ENCODE results near the gene TGFB2. TPM values are rescaled to one million over a fixed set of nuclear protein-coding genes. Genes with fewer than 3 reads are reported as not detected.
"Not testable (repeated sequence)": the region's sequence is repeated elsewhere in the genome, so short reads cannot be mapped to it uniquely, and the experiment has no call there.

Gene TGFB2
- total RNA-seq (2014; rRNA removed; shearing (Covaris generic); ENCODE audit: low replicate concordance) = 17.2 and 21.8 TPM in 2 replicates

DNA sequence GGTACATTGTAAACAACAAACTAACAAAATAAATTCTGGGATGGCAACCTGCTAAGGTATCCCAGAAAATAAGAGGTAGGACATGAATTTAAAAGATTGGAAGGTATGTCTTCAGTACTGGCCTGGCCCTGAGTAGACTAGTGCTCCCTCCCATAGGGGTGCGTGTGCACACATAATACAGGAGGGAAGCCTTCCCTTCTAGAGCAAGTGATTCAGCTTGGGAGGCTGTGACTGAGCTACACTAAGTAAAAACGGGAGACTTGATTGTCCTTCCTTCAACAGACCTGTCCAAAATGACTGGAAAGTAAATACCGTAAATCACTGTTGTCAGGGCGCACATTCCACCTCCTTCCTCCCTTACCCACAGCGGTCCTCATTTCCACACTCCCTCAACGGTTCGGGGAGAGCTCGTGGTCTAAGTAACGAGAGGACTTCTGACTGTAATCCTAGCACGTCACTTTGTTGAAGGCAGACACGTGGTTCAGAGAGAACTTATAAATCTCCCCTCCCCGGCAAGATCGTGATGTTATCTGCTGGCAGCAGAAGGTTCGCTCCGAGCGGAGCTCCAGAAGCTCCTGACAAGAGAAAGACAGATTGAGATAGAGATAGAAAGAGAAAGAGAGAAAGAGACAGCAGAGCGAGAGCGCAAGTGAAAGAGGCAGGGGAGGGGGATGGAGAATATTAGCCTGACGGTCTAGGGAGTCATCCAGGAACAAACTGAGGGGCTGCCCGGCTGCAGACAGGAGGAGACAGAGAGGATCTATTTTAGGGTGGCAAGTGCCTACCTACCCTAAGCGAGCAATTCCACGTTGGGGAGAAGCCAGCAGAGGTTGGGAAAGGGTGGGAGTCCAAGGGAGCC lies at the start of gene TGFB2:
TSS of gene TGFB2 (plus strand) at position 523 of the 859 bp plus-strand sequence. CDS start 1,366 bp downstream, outside the sequence.
- in situ Hi-C loops (cut with HindIII; ENCODE audit: low pct_unique_long_range_greater_than_20kb, low sequenced_read_pairs) = no loop called here
- DNase-seq (ENCODE audit: low read depth) = peak; percentile 97

DNA sequence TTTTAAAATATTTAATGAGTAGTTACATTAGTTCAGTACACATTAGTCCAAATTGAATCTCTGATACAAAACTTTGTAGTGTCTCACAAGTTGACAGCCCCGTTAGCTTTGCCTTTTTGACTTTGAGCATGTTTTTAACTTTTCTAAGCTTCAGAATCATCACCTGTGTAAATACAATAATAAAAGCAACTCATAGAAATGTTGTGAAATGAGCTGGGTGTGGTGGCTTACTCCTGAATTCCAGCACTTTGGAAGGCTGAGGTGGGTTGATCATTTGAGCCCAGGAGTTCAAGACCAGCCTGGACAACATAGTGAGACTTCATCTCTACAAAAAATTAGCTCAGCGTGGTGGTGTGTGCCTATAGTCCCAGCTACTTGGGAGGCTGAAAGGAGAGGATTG lies 49.0 kb upstream of the TGFB2 start:
- in situ Hi-C loops (cut with HindIII; ENCODE audit: low pct_unique_long_range_greater_than_20kb, low sequenced_read_pairs) = no loop called here

DNA sequence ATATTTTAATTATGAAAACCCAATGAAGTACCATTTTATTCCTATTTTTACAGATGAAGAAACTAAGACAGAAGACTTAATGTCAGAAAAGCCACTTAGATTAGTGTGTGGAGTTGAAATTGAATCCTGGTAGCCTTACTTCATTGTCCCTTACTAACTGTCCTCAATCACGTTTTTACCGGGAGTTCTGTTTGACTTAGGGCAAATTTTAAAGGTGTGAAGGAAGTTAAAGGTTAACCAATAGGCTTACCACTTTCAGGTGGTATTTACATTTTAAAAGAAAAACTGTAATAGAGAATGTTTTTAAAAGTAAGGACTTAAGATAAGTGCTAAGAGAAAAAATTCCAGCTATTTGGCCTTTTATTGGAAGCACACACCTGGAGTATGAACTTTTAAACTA lies 47.7 kb upstream of the TGFB2 start:
- in situ Hi-C loops (cut with HindIII; ENCODE audit: low pct_unique_long_range_greater_than_20kb, low sequenced_read_pairs) = no loop called here
- DNase-seq (ENCODE audit: low read depth) = no peak

More for the DNA sequence above, 49.0 kb upstream of the TGFB2 start:
- DNase-seq (ENCODE audit: low read depth) = no peak

DNA sequence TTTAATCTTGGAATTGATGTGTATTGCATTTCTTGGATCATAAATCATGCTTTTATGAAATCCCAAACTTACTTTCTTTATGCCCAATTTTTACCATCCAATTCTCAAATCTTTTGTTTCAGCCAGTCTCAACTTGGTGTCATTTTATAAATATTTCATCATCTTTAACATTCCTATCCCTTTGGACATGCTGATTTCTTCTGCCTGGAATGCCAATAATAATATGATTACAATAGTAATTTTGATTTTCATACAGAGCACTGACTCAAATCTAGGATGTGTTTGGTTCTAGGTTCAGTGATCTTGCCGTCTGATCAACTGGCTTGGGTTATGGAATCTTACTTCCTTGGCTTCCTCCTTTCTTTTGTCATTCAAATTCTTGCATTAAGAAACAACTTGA lies 47.3 kb upstream of the TGFB2 start:
- in situ Hi-C loops (cut with HindIII; ENCODE audit: low pct_unique_long_range_greater_than_20kb, low sequenced_read_pairs) = no loop called here
- DNase-seq (ENCODE audit: low read depth) = no peak

GRCh38 chr1:218298398-218298797 lies 46.7 kb upstream of the TGFB2 start:
- in situ Hi-C loops (cut with HindIII; ENCODE audit: low pct_unique_long_range_greater_than_20kb, low sequenced_read_pairs) = no loop called here
- DNase-seq (ENCODE audit: low read depth) = no peak

DNA sequence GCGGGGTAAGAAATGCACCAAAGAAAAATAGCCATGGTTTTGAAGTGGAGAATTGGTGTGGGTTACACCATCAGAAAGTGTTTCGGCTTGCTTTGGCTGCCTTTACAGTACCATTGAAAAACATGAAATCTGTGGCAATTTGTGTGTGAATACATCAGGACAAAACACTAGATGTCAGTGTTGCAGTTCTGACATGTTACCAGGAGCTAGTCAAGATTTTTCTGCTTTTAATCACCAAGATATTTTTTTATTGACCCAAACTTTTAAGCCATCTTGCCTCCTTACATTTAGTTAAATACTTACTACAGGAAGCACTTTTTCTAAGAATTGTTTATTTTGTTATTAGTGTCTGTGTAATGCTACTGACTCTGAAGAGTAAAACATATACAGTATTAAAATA lies 45.7 kb upstream of the TGFB2 start:
- peak; percentile 18 for DNase-seq (ENCODE audit: low read depth)
- in situ Hi-C loops (cut with HindIII; ENCODE audit: low pct_unique_long_range_greater_than_20kb, low sequenced_read_pairs) = no loop called here

DNA sequence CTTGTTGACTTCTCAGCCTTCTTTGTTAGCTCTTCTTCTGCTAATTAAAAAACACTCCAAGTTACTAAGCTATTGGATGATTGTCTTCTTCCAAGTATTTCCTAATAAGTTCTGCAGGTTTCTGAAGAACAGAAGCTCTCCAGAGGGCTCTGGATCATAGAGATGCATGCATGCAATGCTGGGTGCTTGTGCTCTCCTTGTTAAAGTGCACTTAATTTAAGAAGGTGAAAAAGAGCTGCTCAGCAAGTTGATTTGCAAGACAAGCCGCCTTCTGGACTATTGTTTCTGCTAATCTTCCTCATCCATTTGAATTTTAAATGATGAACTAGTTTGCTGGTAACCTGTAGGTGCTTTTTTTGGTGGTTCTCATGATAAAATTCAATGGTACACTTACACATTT lies 43.9 kb upstream of the TGFB2 start:
- no peak for DNase-seq (ENCODE audit: low read depth)
- in situ Hi-C loops (cut with HindIII; ENCODE audit: low pct_unique_long_range_greater_than_20kb, low sequenced_read_pairs) = no loop called here

DNA sequence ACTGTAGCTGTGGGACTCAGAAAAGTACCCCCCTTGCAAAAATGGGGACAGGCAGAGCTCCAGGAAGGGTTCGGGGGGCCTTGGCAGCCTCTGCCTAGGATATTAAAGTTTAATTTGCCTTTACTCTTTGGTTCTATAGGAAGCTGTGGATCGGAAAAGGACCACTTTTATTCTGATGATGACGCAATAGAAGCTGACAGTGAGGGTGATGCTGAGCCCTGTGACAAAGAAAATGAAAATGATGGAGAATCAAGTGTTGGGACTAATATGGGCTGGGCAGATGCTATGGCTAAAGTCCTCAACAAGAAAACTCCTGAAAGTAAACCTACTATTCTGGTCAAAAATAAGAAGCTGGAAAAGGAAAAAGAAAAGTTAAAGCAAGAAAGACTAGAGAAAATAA lies 43.0 kb upstream of the TGFB2 start:
- in situ Hi-C loops (cut with HindIII; ENCODE audit: low pct_unique_long_range_greater_than_20kb, low sequenced_read_pairs) = no loop called here
- no peak for DNase-seq (ENCODE audit: low read depth)

GRCh38 chr1:218303176-218303879 lies 41.8 kb upstream of the TGFB2 start:
- in situ Hi-C loops (cut with HindIII; ENCODE audit: low pct_unique_long_range_greater_than_20kb, low sequenced_read_pairs) = no loop called here

GRCh38 chr1:218304281-218305039 lies 40.7 kb upstream of the TGFB2 start:
- no peak for DNase-seq (ENCODE audit: low read depth)
- in situ Hi-C loops (cut with HindIII; ENCODE audit: low pct_unique_long_range_greater_than_20kb, low sequenced_read_pairs) = no loop called here

More at GRCh38 chr1:218303176-218303879, 41.8 kb upstream of the TGFB2 start:
- DNase-seq (ENCODE audit: low read depth) = no peak

DNA sequence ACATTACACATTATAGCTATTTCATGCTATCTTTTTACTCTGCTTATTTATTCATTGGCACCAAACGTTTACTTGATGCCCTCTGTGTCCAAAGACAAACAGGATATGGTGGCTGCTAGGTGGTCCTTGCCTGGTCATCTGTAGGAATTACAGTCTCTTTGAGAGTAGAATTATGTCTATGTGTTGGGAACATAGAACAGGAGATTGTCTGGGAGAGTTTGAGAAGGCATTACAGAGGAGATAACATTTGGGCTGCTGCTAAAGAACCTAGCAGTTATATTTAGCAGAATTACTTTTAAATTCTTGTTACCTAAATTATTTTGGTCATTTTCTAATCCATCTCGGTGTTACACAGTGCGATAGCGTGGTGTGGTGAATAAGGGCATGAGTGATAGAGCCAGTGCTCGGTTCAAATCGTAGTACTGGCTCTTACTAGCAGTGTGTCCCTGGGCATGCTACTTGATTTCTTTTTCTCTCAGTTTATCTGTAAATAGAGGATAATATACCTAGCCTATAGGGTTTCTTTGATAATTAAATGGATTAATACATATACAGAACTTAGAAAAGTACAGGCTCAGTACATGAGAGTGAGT lies 39.6 kb upstream of the TGFB2 start:
- in situ Hi-C loops (cut with HindIII; ENCODE audit: low pct_unique_long_range_greater_than_20kb, low sequenced_read_pairs) = no loop called here
- DNase-seq (ENCODE audit: low read depth) = no peak

- DNase-seq (ENCODE audit: low read depth) = no peak
- in situ Hi-C loops (cut with HindIII; ENCODE audit: low pct_unique_long_range_greater_than_20kb, low sequenced_read_pairs) = no loop called here
These were observed 32.6 kb upstream of the TGFB2 start for GRCh38 chr1:218312509-218312908.

- in situ Hi-C loops (cut with HindIII; ENCODE audit: low pct_unique_long_range_greater_than_20kb, low sequenced_read_pairs) = no loop called here
- DNase-seq (ENCODE audit: low read depth) = no peak
These were observed 30.8 kb upstream of the TGFB2 start for GRCh38 chr1:218314316-218314715.

GRCh38 chr1:218315638-218316037 lies 29.5 kb upstream of the TGFB2 start:
- DNase-seq (ENCODE audit: low read depth) = no peak
- in situ Hi-C loops (cut with HindIII; ENCODE audit: low pct_unique_long_range_greater_than_20kb, low sequenced_read_pairs) = no loop called here

GRCh38 chr1:218317061-218317460 lies 28.1 kb upstream of the TGFB2 start:
- no peak for DNase-seq (ENCODE audit: low read depth)
- in situ Hi-C loops (cut with HindIII; ENCODE audit: low pct_unique_long_range_greater_than_20kb, low sequenced_read_pairs) = no loop called here

DNA sequence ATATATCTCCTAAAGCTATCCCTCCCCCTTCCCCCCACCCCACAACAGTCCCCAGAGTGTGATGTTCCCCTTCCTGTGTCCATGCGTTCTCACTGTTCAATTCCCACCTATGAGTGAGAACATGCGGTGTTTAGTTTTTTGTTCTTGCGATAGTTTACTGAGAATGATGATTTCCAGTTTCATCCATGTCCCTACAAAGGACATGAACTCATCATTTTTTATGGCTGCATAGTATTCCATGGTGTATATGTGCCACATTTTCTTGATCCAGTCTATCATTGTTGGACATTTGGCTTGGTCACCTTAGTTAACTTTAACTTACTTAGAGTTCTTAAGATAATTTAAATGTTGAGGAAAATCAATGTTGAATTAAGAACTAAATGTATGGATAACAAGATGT lies 25.0 kb upstream of the TGFB2 start:
- DNase-seq (ENCODE audit: low read depth); in situ Hi-C loops (cut with HindIII; ENCODE audit: low pct_unique_long_range_greater_than_20kb, low sequenced_read_pairs): not testable (repeated sequence)

DNA sequence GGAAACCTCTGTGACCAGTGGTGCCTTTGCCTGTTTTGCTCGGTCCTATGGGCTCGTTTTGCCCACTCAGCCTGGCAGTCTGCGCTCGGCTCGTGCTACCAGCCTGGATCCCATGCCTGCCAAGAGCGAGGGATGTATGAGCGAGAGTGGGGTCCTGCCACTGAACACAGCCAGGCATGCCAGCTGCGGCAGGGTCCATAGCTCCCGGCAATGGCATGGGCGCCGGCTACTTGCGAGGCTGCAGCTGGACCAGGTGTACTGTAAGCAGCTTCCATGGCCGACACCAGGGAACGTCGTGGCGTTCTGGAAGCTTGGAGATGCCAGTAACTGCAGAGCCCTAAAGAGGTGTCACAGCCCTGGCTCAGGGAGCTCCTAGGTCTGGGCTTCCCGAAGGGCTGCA lies 22.4 kb upstream of the TGFB2 start:
- no peak for DNase-seq (ENCODE audit: low read depth)
- in situ Hi-C loops (cut with HindIII; ENCODE audit: low pct_unique_long_range_greater_than_20kb, low sequenced_read_pairs) = no loop called here

DNA sequence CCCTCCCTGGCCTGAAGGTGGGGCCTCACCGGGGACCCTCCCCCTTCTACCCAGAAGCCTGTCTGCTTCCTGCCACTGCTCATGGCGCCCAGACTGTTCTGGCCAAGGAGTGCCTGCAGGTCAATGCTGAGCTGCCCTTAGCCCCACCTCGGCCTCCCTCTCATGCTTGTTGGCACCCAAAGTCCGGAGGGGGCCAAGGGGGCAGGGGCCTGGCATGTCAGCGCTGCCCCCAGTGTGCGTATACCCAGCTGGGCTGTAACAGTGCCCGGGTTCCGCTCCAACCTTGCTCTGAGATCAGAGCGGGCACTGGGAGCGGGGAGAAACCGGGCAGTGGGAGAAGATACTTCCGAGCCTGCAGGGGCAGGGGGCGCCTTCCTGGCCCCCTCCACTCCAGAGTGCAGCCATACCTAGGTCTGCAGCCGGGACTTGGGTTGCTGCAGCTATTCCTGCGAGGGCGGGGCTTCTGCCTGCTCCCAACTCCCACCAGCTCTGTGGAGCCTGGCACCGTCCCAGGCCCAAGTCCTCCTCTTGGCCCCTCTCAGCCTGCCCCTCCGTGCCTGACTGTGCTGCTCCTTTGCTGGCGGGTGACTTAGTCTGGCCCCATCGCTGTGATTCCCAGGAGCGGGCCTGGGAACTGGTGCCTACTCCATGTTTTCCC lies 21.4 kb upstream of the TGFB2 start:
- in situ Hi-C loops (cut with HindIII; ENCODE audit: low pct_unique_long_range_greater_than_20kb, low sequenced_read_pairs) = no loop called here
- no peak for DNase-seq (ENCODE audit: low read depth)
